DOHH2 (cell line): ENCODE data around the gene EGF.

ENCODE experiments used
- EZH2phosphoT487 ChIP-seq: fragments of 200-600 bp; sonication (generic); IDR thresholded peaks from 2 replicates; pipeline ENCODE4 v1.6.1; 2017; ENCODE audit warnings: borderline replicate concordance, mild to moderate bottlenecking, antibody characterized with exemption, low read length, moderate library complexity, mixed read lengths
- TF ChIP-seq, protein P1 (sequence below): fragments of 200-600 bp; sonication (generic); IDR thresholded peaks from one replicate; pipeline ENCODE4 v1.5.1; 2014; ENCODE audit warnings: antibody characterized with exemption, mild to moderate bottlenecking, low read depth, low read length; ENCODE audit not compliant: poor library complexity, severe bottlenecking

DNA sequence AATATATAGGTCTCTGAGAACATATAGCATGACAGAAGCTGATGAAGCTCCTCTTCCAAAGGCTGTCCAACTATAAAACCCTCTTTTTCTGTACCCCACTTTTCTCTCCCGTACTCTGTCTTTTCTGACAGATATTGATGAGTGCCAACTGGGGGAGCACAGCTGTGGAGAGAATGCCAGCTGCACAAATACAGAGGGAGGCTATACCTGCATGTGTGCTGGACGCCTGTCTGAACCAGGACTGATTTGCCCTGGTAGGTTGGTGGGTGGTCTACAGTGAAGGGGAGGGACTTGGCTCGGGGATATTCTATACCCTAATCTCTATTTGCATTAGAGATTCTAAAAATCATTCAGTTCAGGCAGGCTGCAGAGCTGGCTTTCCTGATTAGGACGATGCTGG, 80.4 kb downstream of the EGF start:
- TF ChIP-seq, protein P1, sequence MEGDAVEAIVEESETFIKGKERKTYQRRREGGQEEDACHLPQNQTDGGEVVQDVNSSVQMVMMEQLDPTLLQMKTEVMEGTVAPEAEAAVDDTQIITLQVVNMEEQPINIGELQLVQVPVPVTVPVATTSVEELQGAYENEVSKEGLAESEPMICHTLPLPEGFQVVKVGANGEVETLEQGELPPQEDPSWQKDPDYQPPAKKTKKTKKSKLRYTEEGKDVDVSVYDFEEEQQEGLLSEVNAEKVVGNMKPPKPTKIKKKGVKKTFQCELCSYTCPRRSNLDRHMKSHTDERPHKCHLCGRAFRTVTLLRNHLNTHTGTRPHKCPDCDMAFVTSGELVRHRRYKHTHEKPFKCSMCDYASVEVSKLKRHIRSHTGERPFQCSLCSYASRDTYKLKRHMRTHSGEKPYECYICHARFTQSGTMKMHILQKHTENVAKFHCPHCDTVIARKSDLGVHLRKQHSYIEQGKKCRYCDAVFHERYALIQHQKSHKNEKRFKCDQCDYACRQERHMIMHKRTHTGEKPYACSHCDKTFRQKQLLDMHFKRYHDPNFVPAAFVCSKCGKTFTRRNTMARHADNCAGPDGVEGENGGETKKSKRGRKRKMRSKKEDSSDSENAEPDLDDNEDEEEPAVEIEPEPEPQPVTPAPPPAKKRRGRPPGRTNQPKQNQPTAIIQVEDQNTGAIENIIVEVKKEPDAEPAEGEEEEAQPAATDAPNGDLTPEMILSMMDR = no peak
- TF ChIP-seq EZH2phosphoT487 = no peak
